ENCODE measurements around the gene SYNDIG1.

- TF ChIP-seq CTCF (IDR thresholded peaks at IDR 0.05) (no peak), POLR2AphosphoS5 (IDR thresholded peaks at IDR 0.05) (no peak), POLR2A (IDR thresholded peaks at IDR 0.05) (no peak)
Measured at GRCh38 chr20:24535941-24536730, 66.7 kb downstream of the SYNDIG1 start.

Data from prostate gland (tissue), 2 donors.